ENCODE results near the gene FSHB. TPM values are rescaled to one million over a fixed set of nuclear protein-coding genes. Genes with fewer than 3 reads are reported as not detected.
A peak's percentile ranks its signal among the peaks of the same experiment; 100 is the strongest.
"Not testable (repeated sequence)": the region's sequence is repeated elsewhere in the genome, so short reads cannot be mapped to it uniquely, and the experiment has no call there.

Gene FSHB
- total RNA-seq: not detected in 2 replicates

- POLR2A ChIA-PET: no interaction called here
- Mint-ChIP-seq H3K9me3 (peaks cover 6% of the 10 kb centered on the region), H3K27ac (no peak within 1 kb of the TSS), H3K4me3 (no peak within 1 kb of the TSS), H3K27me3 (no peaks in the 10 kb centered on the region), H3K36me3 (ENCODE audit: low read depth) (no peaks in the 10 kb centered on the region), H3K4me1 (no peaks in the 10 kb centered on the region)
- ATAC-seq (ENCODE audit: low read depth): no peak
- intact Hi-C loops (cut with micrococcal nuclease): no loop called here
- DNase-seq: no peak
- no peak for TF ChIP-seq CTCF (IDR thresholded peaks at IDR 0.05)
- CTCF ChIA-PET: no interaction called here
Observed at GRCh38 chr11:30230714-30231113, at the start of gene FSHB. Gene FSHB (plus strand): TSS chr11:30231014. CDS start chr11:30231903, 889 bp downstream.

GRCh38 chr11:30186748-30187147 is 44.1 kb upstream of the FSHB start:
- Mint-ChIP-seq H3K27ac (no peak overlapping the region), H3K9me3 (peaks cover 11% of the 10 kb centered on the region), H3K27me3 (no peaks in the 10 kb centered on the region), H3K4me3 (no peak overlapping the region), H3K4me1 (no peaks in the 10 kb centered on the region), H3K36me3 (ENCODE audit: low read depth) (no peaks in the 10 kb centered on the region)
- DNase-seq (no peak), ATAC-seq (ENCODE audit: low read depth) (no peak)
- CTCF ChIA-PET: no interaction called here
- POLR2A ChIA-PET: no interaction called here
- no peak for TF ChIP-seq CTCF (IDR thresholded peaks at IDR 0.05)
- intact Hi-C loops (cut with micrococcal nuclease): no loop called here

- intact Hi-C loops (cut with micrococcal nuclease): no loop called here
- DNase-seq (no peak), ATAC-seq (ENCODE audit: low read depth) (no peak)
- no peak for TF ChIP-seq CTCF (IDR thresholded peaks at IDR 0.05)
- peaks cover 2% of the 10 kb centered on the region for H3K27me3 Mint-ChIP-seq
- ChIA-PET POLR2A (no interaction called here), CTCF (no interaction called here)
- H3K4me1 Mint-ChIP-seq: no peaks in the 10 kb centered on the region
- H3K27ac Mint-ChIP-seq: no peak overlapping the region
- H3K36me3 Mint-ChIP-seq (ENCODE audit: low read depth): no peaks in the 10 kb centered on the region
- H3K4me3 Mint-ChIP-seq: no peak overlapping the region
- H3K9me3 Mint-ChIP-seq: no peaks in the 10 kb centered on the region
Observed at GRCh38 chr11:30192620-30193019, 38.2 kb upstream of the FSHB start.

- no peak overlapping the region for H3K4me3 Mint-ChIP-seq
- DNase-seq (peak; percentile 20), ATAC-seq (ENCODE audit: low read depth) (peak; percentile 28)
- POLR2A ChIA-PET: no interaction called here
- peaks cover 2% of the 10 kb centered on the region for H3K27me3 Mint-ChIP-seq
- peaks cover 2% of the 10 kb centered on the region for H3K9me3 Mint-ChIP-seq
- intact Hi-C loops (cut with micrococcal nuclease): loop anchor here (5.0 kb wide), 1 partner anchor 721 kb away; no protein-coding TSS in a partner anchor
- CTCF ChIA-PET: interaction anchor here (0.7 to 2.0 kb wide), 5 partner anchors 10 to 138 kb away, joined by 3 to 8 read pairs (median 4); no protein-coding TSS in a partner anchor
- TF ChIP-seq CTCF (IDR thresholded peaks at IDR 0.05): peak; percentile 24
- no peak overlapping the region for H3K27ac Mint-ChIP-seq
- H3K36me3 Mint-ChIP-seq (ENCODE audit: low read depth): no peaks in the 10 kb centered on the region
- H3K4me1 Mint-ChIP-seq: no peaks in the 10 kb centered on the region
Observed at GRCh38 chr11:30196400-30197206, 34.2 kb upstream of the FSHB start.

- ChIA-PET POLR2A (no interaction called here), CTCF (no interaction called here)
- H3K4me1 Mint-ChIP-seq: no peaks in the 10 kb centered on the region
- no peaks in the 10 kb centered on the region for H3K36me3 Mint-ChIP-seq (ENCODE audit: low read depth)
- intact Hi-C loops (cut with micrococcal nuclease): loop anchor here (5.0 kb wide), 1 partner anchor 719 kb away; no protein-coding TSS in a partner anchor
- peaks cover 2% of the 10 kb centered on the region for H3K9me3 Mint-ChIP-seq
- no peak overlapping the region for H3K4me3 Mint-ChIP-seq
- DNase-seq: no peak
- TF ChIP-seq CTCF (IDR thresholded peaks at IDR 0.05): no peak
- H3K27ac Mint-ChIP-seq: no peak overlapping the region
- H3K27me3 Mint-ChIP-seq: peaks cover 2% of the 10 kb centered on the region
- no peak for ATAC-seq (ENCODE audit: low read depth)
Observed at GRCh38 chr11:30197869-30198268, 32.9 kb upstream of the FSHB start.

GRCh38 chr11:30202989-30203388 is 27.8 kb upstream of the FSHB start:
- H3K27ac Mint-ChIP-seq; DNase-seq; ATAC-seq (ENCODE audit: low read depth); CTCF ChIA-PET; intact Hi-C loops (cut with micrococcal nuclease); H3K27me3 Mint-ChIP-seq; H3K36me3 Mint-ChIP-seq (ENCODE audit: low read depth); POLR2A ChIA-PET; H3K9me3 Mint-ChIP-seq; H3K4me3 Mint-ChIP-seq: not testable (repeated sequence)
- H3K4me1 Mint-ChIP-seq: peaks cover 16% of the 10 kb centered on the region

Data from activated B cell treated with CpG ODN at 0.5 μM for 24 hours (primary cell).